Neural cell (in vitro differentiated cells): ENCODE measurements around the gene APLNR. TPM values are rescaled to one million over a fixed set of nuclear protein-coding genes. Genes with fewer than 3 reads are reported as not detected.

Experiments used
- H2AFZ ChIP-seq: fragments of 200-600, 300-800 bp; sonication (generic), shearing (Covaris generic); 2 replicates; pipeline ENCODE4 v1.6.0; 2014; ENCODE audit warnings: low read depth, mild to moderate bottlenecking, antibody characterized with exemption, low read length, moderate library complexity
- H3F3A ChIP-seq: fragments of 200-600 bp; shearing (Covaris generic); 2 replicates; pipeline ENCODE4 v1.6.1; 2016; ENCODE audit warnings: mild to moderate bottlenecking, moderate library complexity, mixed read lengths, antibody characterized with exemption, low read length; ENCODE audit not compliant: insufficient read depth, poor library complexity, severe bottlenecking
- H3K27ac ChIP-seq: fragments of 200-600, 300-800 bp; sonication (generic), shearing (Covaris generic); 2 replicates; pipeline ENCODE4 v1.5.1; 2014; ENCODE audit warnings: mild to moderate bottlenecking, low read length, moderate library complexity
- H3K27me3 ChIP-seq: fragments of 300-800, 200-600 bp; sonication (generic), shearing (Covaris generic); 2 replicates; pipeline ENCODE4 v1.6.0; 2014; ENCODE audit warnings: mild to moderate bottlenecking, low read depth, low read length, moderate library complexity; ENCODE audit not compliant: insufficient read depth
- H3K36me3 ChIP-seq: fragments of 300-800, 200-600 bp; sonication (generic), shearing (Covaris generic); 2 replicates; pipeline ENCODE4 v1.5.1; 2014; ENCODE audit warnings: mild to moderate bottlenecking, antibody characterized with exemption, low read length, moderate library complexity; ENCODE audit not compliant: insufficient read depth
- H3K4me2 ChIP-seq: fragments of 300-800, 200-600 bp; sonication (generic), shearing (Covaris generic); 2 replicates; pipeline ENCODE4 v1.6.0; 2014; ENCODE audit warnings: mild to moderate bottlenecking, low read length
- H3K4me3 ChIP-seq: fragments of 300-800, 200-600 bp; sonication (generic), shearing (Covaris generic); 2 replicates; pipeline ENCODE4 v1.5.1; 2014; ENCODE audit warnings: mild to moderate bottlenecking, low read length, moderate library complexity
- H3K79me2 ChIP-seq: fragments of 200-600 bp; shearing (Covaris generic); replicated peaks from 2 replicates; pipeline ENCODE4 v1.6.0; 2014; ENCODE audit warnings: mild to moderate bottlenecking, low read length, moderate library complexity; ENCODE audit not compliant: insufficient read depth
- H3K9ac ChIP-seq: fragments of 300-800, 200-600 bp; sonication (generic), shearing (Covaris generic); 2 replicates; pipeline ENCODE4 v1.6.1; 2016; ENCODE audit warnings: mild to moderate bottlenecking, low read length, mixed read lengths
- H3K9me2 ChIP-seq: fragments of 200-600 bp; shearing (Covaris generic); 2 replicates; pipeline ENCODE4 v1.6.1; 2016; ENCODE audit warnings: mild to moderate bottlenecking, low read length, mixed read lengths; ENCODE audit not compliant: insufficient read depth
- H3K9me3 ChIP-seq: fragments of 200-600, 300-800 bp; sonication (generic), shearing (Covaris generic); 2 replicates; pipeline ENCODE4 v1.6.1; 2016; ENCODE audit warnings: mild to moderate bottlenecking, mixed run types, low read length, moderate library complexity, mixed read lengths
- H4K20me1 ChIP-seq: fragments of 200-600 bp; shearing (Covaris generic); 2 replicates; pipeline ENCODE4 v1.6.1; 2016; ENCODE audit warnings: mild to moderate bottlenecking, mixed run types; ENCODE audit not compliant: insufficient read depth
- CTCF ChIP-seq: fragments of 450-650 bp; IDR thresholded peaks from 2 replicates; pipeline ENCODE4 v1.5.1; 2014; ENCODE audit warnings: antibody characterized with exemption, mild to moderate bottlenecking, moderate library complexity; ENCODE audit not compliant: poor library complexity, severe bottlenecking
- EP300 ChIP-seq: fragments of 450-650 bp; conservative IDR thresholded peaks from 2 replicates; pipeline ENCODE4 v1.6.1; 2014; ENCODE audit warnings: antibody characterized with exemption, mild to moderate bottlenecking, moderate library complexity; ENCODE audit not compliant: poor library complexity, severe bottlenecking
- EZH2 ChIP-seq: fragments of 200-600, 300-800 bp; shearing (Covaris generic), sonication (generic); IDR thresholded peaks from 2 replicates; pipeline ENCODE4 v1.6.1; 2014; ENCODE audit warnings: antibody characterized with exemption, low read length, borderline replicate concordance, mild to moderate bottlenecking; ENCODE audit not compliant: insufficient read depth, poor library complexity, severe bottlenecking
- MXI1 ChIP-seq: fragments of 450-650 bp; conservative IDR thresholded peaks from 2 replicates; pipeline ENCODE4 v1.6.1; 2014; ENCODE audit warnings: antibody characterized with exemption, mild to moderate bottlenecking; ENCODE audit not compliant: poor library complexity, severe bottlenecking
- POLR2AphosphoS5 ChIP-seq: IDR thresholded peaks from 2 replicates; pipeline ENCODE4 v1.6.1; 2012
- RAD21 ChIP-seq: fragments of 450-650 bp; conservative IDR thresholded peaks from 2 replicates; pipeline ENCODE4 v1.6.1; 2014; ENCODE audit warnings: antibody characterized with exemption, mild to moderate bottlenecking, moderate library complexity
- REST ChIP-seq: IDR thresholded peaks from 2 replicates; pipeline ENCODE4 v1.6.1; 2012; ENCODE audit warnings: borderline replicate concordance
- SMC3 ChIP-seq: fragments of 450-650 bp; conservative IDR thresholded peaks from 2 replicates; pipeline ENCODE4 v1.6.1; 2014; ENCODE audit warnings: antibody characterized with exemption, mild to moderate bottlenecking, moderate library complexity; ENCODE audit not compliant: poor library complexity
- TAF1 ChIP-seq: IDR thresholded peaks from 2 replicates; pipeline ENCODE4 v1.6.1; 2012; ENCODE audit warnings: low read depth
- polyA plus RNA-seq: library from polyadenylated mRNA; depleted of rRNA; stranded (reverse); fragments of >200 nt; gene quantifications from 2 replicates; pipeline ENCODE4 v1.2.3, GENCODE V29; 2014

The APLNR gene
- polyA plus RNA-seq, 1 donor from 2014 or later, result not detected

DNA sequence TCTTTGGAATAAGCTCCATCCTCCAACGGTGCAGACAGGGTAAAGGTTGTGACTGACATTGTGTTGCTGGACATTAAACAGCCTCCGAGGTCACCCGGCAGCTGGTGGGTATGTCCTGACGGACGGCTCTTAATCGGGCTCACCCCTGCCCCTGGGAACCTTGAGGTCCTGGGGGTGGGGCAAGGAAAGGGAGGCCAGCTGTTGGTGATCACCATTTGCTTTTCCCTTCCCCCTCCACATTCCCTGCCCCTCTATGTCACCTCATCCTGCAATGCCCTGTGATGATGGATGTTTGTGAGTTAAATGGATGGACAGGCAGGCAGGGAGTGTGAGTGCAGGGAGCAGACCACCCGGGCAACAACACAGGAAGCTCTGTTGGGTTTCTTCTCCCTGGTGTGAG lies 26.3 kb downstream of the APLNR start:
- no peak overlapping the region for H3K9ac ChIP-seq
- TF ChIP-seq CTCF (no peak), REST (no peak), RAD21 (no peak), POLR2AphosphoS5 (no peak), TAF1 (no peak), EZH2 (no peak), MXI1 (no peak), SMC3 (no peak), EP300 (no peak)
- H3K27me3 ChIP-seq, result no peaks in the 10 kb centered on the region
- H3K36me3 ChIP-seq, result no peaks in the 10 kb centered on the region
- no peaks in the 10 kb centered on the region for H3K9me3 ChIP-seq
- no peaks in the 10 kb centered on the region for H4K20me1 ChIP-seq
- H2AFZ ChIP-seq, result no peak overlapping the region
- H3K9me2 ChIP-seq, result no peaks in the 10 kb centered on the region
- H3K79me2 ChIP-seq, result no peaks in the 10 kb centered on the region
- no peak overlapping the region for H3K27ac ChIP-seq
- H3K4me3 ChIP-seq, result no peak overlapping the region
- H3K4me2 ChIP-seq, result no peak overlapping the region
- H3F3A ChIP-seq, result no peaks in the 10 kb centered on the region

DNA sequence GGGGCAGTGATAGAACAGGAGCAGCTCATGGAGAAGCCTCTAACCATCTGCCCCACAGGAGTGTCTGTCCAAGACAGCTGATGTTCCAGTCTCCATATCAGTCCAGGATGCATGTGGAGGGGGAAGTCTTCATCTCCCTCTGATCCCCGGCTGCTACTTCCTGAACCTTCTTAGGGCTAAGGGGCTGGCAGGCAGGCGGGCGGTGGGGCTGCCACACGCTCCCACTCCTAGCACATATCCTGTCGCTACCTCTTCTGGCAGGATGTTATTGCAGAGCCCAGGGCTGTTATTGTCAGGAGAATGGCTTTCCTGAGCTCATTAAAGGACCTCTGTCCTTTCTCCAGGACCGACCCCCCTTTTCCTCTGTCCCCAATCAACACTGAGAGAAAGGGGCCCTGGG lies 29.9 kb downstream of the APLNR start:
- no peak overlapping the region for H3K27ac ChIP-seq
- no peaks in the 10 kb centered on the region for H3K79me2 ChIP-seq
- H3F3A ChIP-seq, result no peaks in the 10 kb centered on the region
- H3K27me3 ChIP-seq, result no peaks in the 10 kb centered on the region
- H3K9me3 ChIP-seq, result no peaks in the 10 kb centered on the region
- no peak overlapping the region for H3K4me3 ChIP-seq
- TF ChIP-seq CTCF (no peak), EP300 (no peak), POLR2AphosphoS5 (no peak), EZH2 (no peak), REST (no peak), MXI1 (no peak), RAD21 (no peak), SMC3 (no peak)
- H4K20me1 ChIP-seq, result no peaks in the 10 kb centered on the region
- H3K9ac ChIP-seq, result no peak overlapping the region
- no peak overlapping the region for H3K4me2 ChIP-seq
- no peak overlapping the region for H2AFZ ChIP-seq
- H3K36me3 ChIP-seq, result no peaks in the 10 kb centered on the region
- no peaks in the 10 kb centered on the region for H3K9me2 ChIP-seq
